Fibroblast of lung (primary cell): Measurements from ENCODE around the gene PDE4B.

ENCODE experiments used
- EZH2 ChIP-seq: IDR thresholded peaks from 2 replicates; pipeline ENCODE4 v1.5.1; 2012; ENCODE audit warnings: low read length, control low read depth, mild to moderate bottlenecking; ENCODE audit errors: missing control alignments
- TF ChIP-seq, protein P1 (sequence below), 2 donors: IDR thresholded peaks in 1 of 2; conservative IDR thresholded peaks in 1 of 2; 1 replicate in 1 of 2; 2 replicates in 1 of 2; pipeline ENCODE4 v1.5.1; 2011 to 2012; ENCODE audit warnings: low read length in 2 of 2, control low read depth in 1 of 2, inconsistent platforms in 1 of 2, low read depth in 1 of 2, mild to moderate bottlenecking in 1 of 2

DNA sequence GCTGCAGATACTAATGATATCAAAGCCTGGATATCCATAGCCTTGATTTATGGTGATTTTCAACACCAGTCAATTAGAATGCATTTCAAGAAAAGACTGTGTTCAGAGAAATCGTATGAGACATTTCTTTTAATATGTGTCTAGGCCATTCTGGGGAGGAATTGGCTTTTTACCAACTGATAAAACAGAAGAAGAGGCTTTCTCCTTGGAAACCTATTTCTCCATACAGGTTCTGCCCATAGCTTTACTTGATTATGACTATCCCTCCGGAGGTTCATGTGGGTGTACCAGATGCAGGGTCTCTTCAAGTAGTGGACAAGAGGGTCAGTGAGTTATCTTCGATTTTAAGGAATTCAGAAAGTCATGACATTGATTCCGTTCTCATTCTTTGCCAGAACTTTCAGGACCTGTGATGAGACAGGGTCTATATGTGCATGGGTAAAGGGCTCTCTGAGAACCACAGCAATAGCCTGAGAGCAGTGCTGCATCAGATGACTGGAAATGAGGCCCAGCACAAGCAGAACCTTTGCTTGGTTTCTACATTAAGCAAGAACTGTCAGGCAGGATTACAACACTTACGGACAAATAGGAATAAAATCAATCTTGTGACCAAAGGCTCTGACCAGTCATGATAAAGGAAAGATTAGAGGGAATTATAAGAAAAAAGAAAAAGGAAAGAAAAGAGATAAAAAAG is 477.6 kb downstream of the PDE4B start:
- TF ChIP-seq, protein P1, sequence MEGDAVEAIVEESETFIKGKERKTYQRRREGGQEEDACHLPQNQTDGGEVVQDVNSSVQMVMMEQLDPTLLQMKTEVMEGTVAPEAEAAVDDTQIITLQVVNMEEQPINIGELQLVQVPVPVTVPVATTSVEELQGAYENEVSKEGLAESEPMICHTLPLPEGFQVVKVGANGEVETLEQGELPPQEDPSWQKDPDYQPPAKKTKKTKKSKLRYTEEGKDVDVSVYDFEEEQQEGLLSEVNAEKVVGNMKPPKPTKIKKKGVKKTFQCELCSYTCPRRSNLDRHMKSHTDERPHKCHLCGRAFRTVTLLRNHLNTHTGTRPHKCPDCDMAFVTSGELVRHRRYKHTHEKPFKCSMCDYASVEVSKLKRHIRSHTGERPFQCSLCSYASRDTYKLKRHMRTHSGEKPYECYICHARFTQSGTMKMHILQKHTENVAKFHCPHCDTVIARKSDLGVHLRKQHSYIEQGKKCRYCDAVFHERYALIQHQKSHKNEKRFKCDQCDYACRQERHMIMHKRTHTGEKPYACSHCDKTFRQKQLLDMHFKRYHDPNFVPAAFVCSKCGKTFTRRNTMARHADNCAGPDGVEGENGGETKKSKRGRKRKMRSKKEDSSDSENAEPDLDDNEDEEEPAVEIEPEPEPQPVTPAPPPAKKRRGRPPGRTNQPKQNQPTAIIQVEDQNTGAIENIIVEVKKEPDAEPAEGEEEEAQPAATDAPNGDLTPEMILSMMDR (conservative IDR thresholded peaks at IDR 0.05 in 1 of 2, IDR thresholded peaks at IDR 0.05 in 1 of 2; ENCODE audit: low read depth in 1 of 2, low read length in 2 of 2): no peak
- no peak for TF ChIP-seq EZH2
